AG20443 (cell line): Measurements from ENCODE around the gene TACR2.

Source experiments
- DNase-seq: peaks from one replicate; pipeline ENCODE4 v3.0.0; 2012; ENCODE audit warnings: low spot score, mixed read lengths

Gene TACR2

DNA sequence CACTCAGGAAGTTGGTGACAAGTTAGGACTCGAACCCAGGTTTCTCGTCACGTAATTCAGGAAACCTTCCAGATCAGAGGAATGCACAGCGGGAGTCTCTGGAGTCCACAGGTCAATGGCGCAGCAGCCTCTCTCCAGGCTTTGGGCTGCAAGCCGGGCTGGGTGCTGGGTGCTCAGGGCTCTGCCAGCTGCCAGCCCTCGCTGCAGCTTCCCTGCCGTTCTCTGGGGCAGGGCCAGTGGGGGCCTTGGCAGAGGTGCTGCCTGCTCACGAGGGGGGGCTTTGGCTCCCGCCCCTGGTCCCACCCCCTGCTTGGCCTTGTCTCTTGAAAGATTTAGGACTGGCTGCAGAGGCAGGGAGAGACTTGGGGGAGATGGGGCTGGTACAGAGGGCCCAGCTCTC lies at the start of gene TACR2:
TACR2 (minus strand) TSS at position 224 of the 400 bp plus-strand sequence. CDS start 595 bp downstream, outside the sequence.
- no peak for DNase-seq

- DNase-seq = no peak
Observed at GRCh38 chr10:69466158-69466490, 49.4 kb upstream of the TACR2 start.

DNA sequence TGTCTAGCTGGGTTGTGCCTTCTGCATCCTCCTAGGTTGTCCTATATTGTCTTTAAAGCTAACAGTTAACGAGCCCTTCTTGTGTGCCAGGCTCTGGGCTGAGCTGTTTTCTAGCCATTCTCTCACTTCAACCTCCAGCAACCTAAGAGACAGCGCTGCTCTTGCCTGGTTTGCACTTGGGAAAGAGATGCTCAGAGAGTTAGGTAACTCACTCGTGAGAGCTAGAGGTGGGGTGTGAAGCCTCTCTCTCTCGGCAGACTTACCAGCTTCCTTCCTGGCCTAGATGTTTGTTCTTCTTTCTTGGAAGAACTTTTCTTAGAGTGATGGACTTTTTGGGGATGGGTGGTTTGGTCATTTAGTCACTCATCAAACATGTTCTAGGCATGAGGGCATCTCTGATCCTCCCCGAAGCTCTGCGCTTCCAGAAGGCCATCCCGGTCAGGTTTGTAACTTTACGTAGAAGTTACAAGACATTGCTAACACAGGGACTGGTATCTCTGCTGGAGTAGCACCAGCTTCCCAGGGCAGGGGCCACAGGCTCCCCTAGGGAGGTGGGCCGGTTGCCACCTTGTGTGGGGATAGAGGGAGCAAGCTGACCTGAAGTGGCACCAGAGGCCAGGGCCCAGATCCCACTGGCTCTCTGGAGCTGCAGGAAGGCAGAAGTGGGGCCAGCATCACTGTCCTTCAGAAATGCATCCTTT lies 48.9 kb upstream of the TACR2 start:
- no peak for DNase-seq

GRCh38 chr10:69464801-69465401 lies 48.2 kb upstream of the TACR2 start:
- peak; percentile 32 for DNase-seq

DNA sequence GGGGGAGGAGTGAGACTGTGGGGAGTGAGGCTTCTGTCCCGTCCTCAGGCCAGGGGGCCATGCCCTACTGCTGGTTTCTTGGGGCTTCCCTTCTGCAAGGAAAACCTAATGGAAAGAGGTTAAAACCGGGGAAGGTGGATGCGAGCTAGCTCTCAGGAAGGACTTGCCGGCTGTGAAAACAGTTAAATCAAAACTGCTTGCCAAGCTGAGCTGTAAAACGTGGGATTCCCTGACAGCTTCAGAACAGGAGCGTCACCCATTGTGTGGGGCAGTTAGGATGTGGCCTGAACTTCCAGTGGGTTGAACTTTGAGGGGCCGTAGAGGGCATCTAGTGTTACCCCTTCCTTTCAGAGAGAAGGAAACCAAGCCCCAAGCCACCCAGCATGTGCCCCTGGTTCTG lies 47.7 kb upstream of the TACR2 start:
- DNase-seq = no peak

DNA sequence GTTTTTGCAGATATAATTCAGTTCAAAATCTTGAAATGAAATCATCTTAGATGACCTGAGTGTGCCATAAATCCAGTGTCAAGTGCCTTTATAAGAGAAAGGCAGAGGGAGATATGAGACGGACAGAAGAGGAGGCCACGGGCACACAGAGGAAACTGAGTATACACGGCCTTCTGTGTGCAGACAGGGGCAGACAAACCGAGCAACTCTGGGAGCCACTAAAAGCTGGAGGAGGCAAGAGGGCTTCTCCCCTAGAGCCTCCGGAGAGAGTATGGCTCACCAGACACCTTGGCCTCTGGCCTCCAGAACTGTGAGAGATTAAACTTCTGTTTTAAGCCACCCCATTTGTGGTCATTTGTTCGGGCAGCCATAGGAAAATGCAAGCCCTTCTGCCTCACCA lies 47.2 kb upstream of the TACR2 start:
- DNase-seq = no peak

- DNase-seq = no peak
Observed at GRCh38 chr10:69461243-69462025, 44.7 kb upstream of the TACR2 start.

DNA sequence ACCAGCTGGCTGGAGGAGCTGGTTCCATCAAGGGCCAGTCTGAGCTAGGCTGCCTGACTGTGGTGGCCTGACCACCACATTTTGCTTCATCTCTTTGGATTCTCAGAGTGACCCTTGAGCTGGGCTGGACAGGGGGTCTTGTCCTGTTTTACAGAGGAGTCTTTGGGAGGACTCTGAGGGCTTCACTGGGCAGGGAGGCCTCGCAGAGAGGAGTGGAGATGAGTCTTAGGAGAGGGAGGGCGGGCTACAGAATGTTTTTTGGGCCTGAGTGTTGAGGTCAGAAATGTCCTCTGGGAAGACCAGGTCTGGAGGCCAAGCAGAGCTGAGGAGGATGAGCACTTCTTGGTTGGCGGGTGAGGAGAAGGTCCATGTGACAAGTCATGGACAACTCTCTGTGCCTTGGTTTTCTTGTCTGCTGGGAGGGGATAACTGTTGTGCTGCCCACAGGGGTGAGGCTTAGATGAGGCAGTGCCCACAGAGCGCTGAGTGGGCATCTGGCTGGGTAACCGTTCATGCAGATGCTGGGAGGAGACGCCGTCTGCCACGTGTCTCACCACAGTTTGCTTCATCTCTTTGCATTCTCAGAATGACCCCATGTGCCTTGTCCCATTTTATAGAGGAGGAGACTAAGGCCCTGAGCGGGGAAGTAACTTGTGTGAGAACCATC lies 44.0 kb upstream of the TACR2 start:
- DNase-seq = no peak

GRCh38 chr10:69459893-69460575 lies 43.3 kb upstream of the TACR2 start:
- DNase-seq = no peak

GRCh38 chr10:69459101-69459790 lies 42.5 kb upstream of the TACR2 start:
- DNase-seq = no peak

DNA sequence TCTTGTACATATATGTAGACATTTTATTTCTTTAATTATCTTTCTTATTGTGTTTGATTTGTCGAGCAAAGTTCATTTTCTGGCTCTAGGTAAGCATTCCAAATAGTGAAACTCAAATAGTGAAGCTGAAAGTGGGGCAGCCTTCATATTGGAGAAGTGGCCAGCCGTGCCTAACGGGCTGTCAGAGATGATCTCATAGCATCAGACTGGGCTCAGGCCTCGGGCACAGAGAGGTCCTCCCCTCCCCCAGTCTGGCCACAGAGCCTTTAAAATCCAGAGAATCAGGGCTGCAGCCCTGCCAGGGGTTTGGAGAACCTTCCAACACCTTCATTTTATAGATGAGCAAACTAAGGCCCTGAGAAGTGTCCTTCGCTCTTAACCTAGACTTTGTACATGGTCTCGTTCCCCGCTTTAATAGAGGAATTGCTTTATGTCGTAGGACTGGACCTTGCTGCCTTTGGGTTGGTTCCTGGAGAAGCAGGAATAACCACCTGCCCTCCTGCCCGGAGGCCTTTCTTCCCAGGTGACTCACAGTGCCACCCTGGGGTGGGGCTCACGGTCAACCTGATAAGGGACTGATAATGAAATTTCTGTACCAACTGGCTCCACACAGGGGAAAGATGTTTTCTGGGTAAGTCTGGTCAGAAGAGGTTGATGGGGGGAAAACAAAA lies 41.8 kb upstream of the TACR2 start:
- no peak for DNase-seq

- DNase-seq = no peak
Observed at GRCh38 chr10:69457771-69458237, 41.1 kb upstream of the TACR2 start.

DNA sequence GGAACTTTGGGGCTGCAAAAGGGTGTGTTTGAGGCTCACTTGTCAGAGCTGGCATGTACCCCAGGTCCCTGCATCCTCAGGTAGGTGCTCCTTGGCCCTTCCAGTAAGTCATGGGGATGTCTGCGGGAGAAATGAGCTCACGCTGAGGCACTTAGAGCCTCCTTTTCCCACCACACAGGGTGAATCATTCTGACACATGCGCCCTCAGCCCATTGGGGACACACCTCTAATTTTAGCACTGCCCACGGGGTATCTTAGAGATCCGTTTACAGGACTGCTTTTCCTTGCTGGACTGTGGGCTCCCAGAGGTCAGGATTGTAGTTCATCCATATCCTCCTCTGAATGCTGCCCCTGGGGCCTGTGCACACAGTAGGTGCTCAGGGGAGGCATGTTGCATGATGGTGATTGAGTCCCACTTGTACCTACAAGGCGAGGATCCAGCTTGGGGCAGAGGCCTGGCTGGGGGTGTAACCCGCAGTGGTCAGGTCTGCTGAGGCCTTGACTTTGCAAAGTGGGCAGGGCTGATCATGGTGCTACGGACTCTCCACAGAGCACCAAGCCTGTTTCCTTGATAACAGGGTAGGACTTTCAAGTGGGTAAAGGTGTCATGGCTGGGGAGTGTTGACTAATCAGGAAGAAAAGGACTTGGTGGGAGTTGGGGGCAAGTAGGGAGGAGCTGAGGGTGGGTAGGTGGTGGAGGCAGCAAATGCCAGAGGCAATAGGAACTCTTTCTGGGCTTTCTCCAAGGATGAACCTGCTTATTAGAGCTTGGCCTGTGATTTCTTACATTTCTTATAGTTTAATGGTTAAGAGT lies 40.4 kb upstream of the TACR2 start:
- DNase-seq = no peak

- no peak for DNase-seq
Observed at GRCh38 chr10:69455006-69455763, 38.5 kb upstream of the TACR2 start.

DNA sequence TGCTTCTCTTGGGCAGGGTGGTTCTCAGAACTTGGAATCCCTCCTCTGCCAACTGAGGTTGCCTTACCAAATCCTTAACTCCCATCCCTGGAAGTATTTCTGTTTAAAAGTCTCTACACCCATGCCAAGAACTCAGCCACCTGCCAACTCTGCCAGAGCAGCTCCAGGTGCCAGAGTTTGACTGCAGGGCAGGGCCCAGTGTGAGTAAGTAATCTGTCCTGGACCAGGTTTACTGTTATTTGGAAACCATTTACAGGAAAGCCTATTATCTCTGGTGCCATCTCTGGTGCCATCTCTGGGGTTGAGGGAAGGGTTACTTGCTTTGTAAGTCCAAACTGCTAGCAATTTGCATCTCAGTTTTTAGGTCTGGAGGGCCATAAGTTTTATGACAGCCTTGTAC lies 37.1 kb upstream of the TACR2 start:
- DNase-seq = no peak

DNA sequence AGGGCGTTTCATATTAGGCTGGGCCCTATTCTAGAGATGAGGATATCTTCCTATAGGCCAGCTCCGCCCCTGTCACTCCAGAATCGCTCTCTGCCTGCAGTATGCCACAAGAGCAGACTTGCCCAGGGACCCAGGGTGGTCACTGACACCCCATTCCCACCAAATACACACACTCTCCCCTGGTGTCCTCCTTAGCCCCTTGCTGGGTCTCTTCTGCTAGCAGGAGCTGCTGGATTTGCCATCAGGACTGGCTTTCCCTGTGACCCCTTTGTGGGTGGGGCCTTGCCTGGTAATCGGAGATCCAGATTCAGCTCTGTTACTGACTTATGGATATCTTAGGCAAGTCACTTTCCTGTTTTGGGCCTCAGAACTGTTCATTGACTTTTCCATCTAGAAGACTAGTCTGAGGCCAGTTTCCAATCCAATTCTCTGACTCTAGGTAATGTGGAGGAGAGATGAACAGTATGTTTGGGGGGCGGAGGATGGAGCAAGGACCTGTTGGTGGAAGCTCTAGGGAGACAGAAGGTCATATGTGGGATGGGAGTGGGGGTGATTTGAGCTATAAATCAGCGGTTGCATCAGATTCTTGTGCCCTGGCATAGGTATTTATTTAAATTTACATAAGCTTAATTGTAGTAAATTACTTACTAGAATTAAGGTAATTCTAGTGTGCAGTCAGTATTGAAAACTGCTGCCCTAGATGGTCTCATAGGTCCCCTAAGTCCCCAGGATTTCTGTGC lies 36.1 kb upstream of the TACR2 start:
- DNase-seq = no peak

- DNase-seq = no peak
Observed at GRCh38 chr10:69451784-69452251, 35.1 kb upstream of the TACR2 start.

DNA sequence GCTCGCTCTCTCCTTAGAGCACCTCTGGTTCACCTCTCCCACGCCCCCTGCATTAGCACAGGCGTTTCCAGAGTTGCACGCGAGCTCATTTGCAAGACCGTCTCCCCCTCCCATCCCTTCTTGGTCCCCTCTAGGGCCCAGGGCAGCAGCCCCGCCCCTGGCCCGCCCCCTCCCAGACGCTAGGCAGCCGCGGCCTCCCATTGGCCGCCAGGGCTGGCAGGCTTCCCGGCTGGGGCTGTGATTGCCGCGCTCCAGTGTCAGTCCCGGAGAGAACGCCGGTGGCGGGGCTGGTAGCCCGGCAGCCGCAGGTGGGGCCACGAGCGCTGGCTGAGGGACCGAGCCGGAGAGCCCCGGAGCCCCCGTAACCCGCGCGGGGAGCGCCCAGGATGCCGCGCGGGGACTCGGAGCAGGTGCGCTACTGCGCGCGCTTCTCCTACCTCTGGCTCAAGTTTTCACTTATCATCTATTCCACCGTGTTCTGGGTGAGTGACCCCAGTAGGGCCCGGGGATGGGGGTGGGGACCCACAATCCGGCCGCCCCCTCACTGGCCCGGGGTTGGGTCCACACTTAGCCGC lies 34.6 kb upstream of the TACR2 start, which contains the start of gene TSPAN15:
TSPAN15 (plus strand) TSS at position 257 of the 575 bp plus-strand sequence; CDS start at position 387, 130 bp downstream.
- DNase-seq = peak; percentile 91
